DOHH2 (cell line): ENCODE data around the gene SRGAP3.

ENCODE experiments used
- H3F3A ChIP-seq: fragments of 200-600 bp; sonication (generic), shearing (Covaris generic); 2 replicates; pipeline ENCODE4 v1.6.0; 2016; ENCODE audit warnings: antibody characterized with exemption, mild to moderate bottlenecking; ENCODE audit not compliant: control insufficient read depth, insufficient read depth
- H3K27ac ChIP-seq: fragments of 200-600 bp; sonication (generic); 2 replicates; pipeline ENCODE4 v1.5.1; 2014; ENCODE audit warnings: low read depth, mild to moderate bottlenecking, low read length, moderate library complexity
- H3K27me3 ChIP-seq: fragments of 200-600 bp; sonication (generic); 2 replicates; pipeline ENCODE4 v1.6.1; 2014; ENCODE audit warnings: mild to moderate bottlenecking, low read length, mixed read lengths; ENCODE audit not compliant: control insufficient read depth
- H3K36me3 ChIP-seq: fragments of 200-600 bp; sonication (generic); 2 replicates; pipeline ENCODE4 v1.6.1; 2014; ENCODE audit warnings: mild to moderate bottlenecking, low read length, moderate library complexity, mixed read lengths; ENCODE audit not compliant: control insufficient read depth
- H3K4me1 ChIP-seq: fragments of 200-600 bp; sonication (generic); 2 replicates; pipeline ENCODE4 v1.6.1; 2014; ENCODE audit warnings: mild to moderate bottlenecking, low read length, mixed read lengths; ENCODE audit not compliant: control insufficient read depth
- H3K4me2 ChIP-seq: fragments of 200-600 bp; sonication (generic); 2 replicates; pipeline ENCODE4 v1.6.0; 2014; ENCODE audit warnings: mild to moderate bottlenecking, low read length, moderate library complexity
- H3K4me3 ChIP-seq: fragments of 200-600 bp; sonication (generic); 2 replicates; pipeline ENCODE4 v1.5.1; 2014; ENCODE audit warnings: mild to moderate bottlenecking, low read length, mixed read lengths
- H3K79me2 ChIP-seq: fragments of 200-600 bp; sonication (generic); 2 replicates; pipeline ENCODE4 v1.6.1; 2014; ENCODE audit warnings: mild to moderate bottlenecking, low read length, mixed read lengths; ENCODE audit not compliant: control insufficient read depth
- H3K9me2 ChIP-seq: fragments of 200-600 bp; sonication (generic); replicated peaks from 2 replicates; pipeline ENCODE4 v1.6.1; 2014; ENCODE audit warnings: mild to moderate bottlenecking, low read length, mixed read lengths; ENCODE audit not compliant: control insufficient read depth
- H3K9me3 ChIP-seq: fragments of 200-600 bp; sonication (generic); 2 replicates; pipeline ENCODE4 v1.6.1; 2014; ENCODE audit warnings: antibody characterized with exemption, low read length, mixed read lengths; ENCODE audit not compliant: control insufficient read depth, insufficient read depth
- H4K20me1 ChIP-seq: fragments of 200-600 bp; sonication (generic); 2 replicates; pipeline ENCODE4 v1.6.0; 2014; ENCODE audit warnings: low read depth, mild to moderate bottlenecking, antibody characterized with exemption, low read length, moderate library complexity; ENCODE audit not compliant: control insufficient read depth, insufficient read depth
- EZH2phosphoT487 ChIP-seq: fragments of 200-600 bp; sonication (generic); IDR thresholded peaks from 2 replicates; pipeline ENCODE4 v1.6.1; 2017; ENCODE audit warnings: borderline replicate concordance, mild to moderate bottlenecking, antibody characterized with exemption, low read length, moderate library complexity, mixed read lengths
- TF ChIP-seq, protein P1 (sequence below): fragments of 200-600 bp; sonication (generic); IDR thresholded peaks from one replicate; pipeline ENCODE4 v1.5.1; 2014; ENCODE audit warnings: antibody characterized with exemption, mild to moderate bottlenecking, low read depth, low read length; ENCODE audit not compliant: poor library complexity, severe bottlenecking

Gene SRGAP3

DNA sequence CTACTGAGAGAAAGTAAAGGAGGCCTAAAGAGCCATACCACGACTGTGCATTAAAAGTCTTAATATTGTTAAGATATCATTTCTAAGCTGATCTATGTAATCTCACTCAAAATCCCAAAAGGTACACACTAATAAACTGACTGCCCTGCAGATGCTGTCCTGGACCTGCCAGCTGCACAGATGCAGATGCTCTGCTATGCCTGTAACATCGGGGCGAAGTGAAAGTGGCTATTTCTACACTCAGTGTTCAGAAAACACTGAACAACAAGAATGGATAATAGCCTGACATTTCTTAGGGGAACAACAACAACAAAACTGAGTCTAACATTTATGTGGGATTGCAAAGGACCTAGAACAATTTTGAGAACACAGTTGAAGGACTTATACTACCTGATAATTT, 318.1 kb downstream of the SRGAP3 start:
- Histone ChIP-seq H3K36me3 (peaks cover 55% of the 10 kb centered on the region), H3K4me1 (no peaks in the 10 kb centered on the region), H3K9me2 (no peaks in the 10 kb centered on the region), H3K4me3 (no peak overlapping the region), H3K4me2 (no peak overlapping the region), H3K27me3 (no peaks in the 10 kb centered on the region), H3K9me3 (no peaks in the 10 kb centered on the region), H3K79me2 (no peaks in the 10 kb centered on the region), H3F3A (no peaks in the 10 kb centered on the region), H4K20me1 (no peaks in the 10 kb centered on the region), H3K27ac (no peak overlapping the region)
- no peak for TF ChIP-seq EZH2phosphoT487
- TF ChIP-seq, protein P1, sequence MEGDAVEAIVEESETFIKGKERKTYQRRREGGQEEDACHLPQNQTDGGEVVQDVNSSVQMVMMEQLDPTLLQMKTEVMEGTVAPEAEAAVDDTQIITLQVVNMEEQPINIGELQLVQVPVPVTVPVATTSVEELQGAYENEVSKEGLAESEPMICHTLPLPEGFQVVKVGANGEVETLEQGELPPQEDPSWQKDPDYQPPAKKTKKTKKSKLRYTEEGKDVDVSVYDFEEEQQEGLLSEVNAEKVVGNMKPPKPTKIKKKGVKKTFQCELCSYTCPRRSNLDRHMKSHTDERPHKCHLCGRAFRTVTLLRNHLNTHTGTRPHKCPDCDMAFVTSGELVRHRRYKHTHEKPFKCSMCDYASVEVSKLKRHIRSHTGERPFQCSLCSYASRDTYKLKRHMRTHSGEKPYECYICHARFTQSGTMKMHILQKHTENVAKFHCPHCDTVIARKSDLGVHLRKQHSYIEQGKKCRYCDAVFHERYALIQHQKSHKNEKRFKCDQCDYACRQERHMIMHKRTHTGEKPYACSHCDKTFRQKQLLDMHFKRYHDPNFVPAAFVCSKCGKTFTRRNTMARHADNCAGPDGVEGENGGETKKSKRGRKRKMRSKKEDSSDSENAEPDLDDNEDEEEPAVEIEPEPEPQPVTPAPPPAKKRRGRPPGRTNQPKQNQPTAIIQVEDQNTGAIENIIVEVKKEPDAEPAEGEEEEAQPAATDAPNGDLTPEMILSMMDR, result no peak
